B cell (primary cell): Measurements from ENCODE around the gene KDM4D.

Experiments
- CTCF ChIP-seq: fragments of 200-600 bp; IDR thresholded peaks from one replicate; pipeline ENCODE4 v1.8.0; 2022; ENCODE audit warnings: antibody characterized with exemption, mild to moderate bottlenecking
- EZH2 ChIP-seq: IDR thresholded peaks from 2 replicates; pipeline ENCODE4 v1.6.1; 2012; ENCODE audit warnings: borderline replicate concordance, low read depth, mild to moderate bottlenecking, moderate library complexity, low read length; ENCODE audit not compliant: insufficient read depth, poor library complexity, severe bottlenecking

GRCh38 chr11:95016139-95016538 is 42.6 kb downstream of the KDM4D start:
- TF ChIP-seq EZH2 (no peak), CTCF (no peak)
